GM19452 (cell line): Measurements from ENCODE around the gene PANK4.
"Not testable (repeated sequence)": the region's sequence is repeated elsewhere in the genome, so short reads cannot be mapped to it uniquely, and the experiment has no call there.

Experiments
- ATAC-seq: cut with Tn5 transposase; IDR thresholded peaks from one replicate; pipeline ENCODE4 v1.9.1; 2021; ENCODE audit not compliant: unreplicated experiment

PANK4 gene

GRCh38 chr1:2525920-2526823, at the start of gene PANK4:
TSS of gene PANK4 (minus strand) at chr1:2526596. CDS start at chr1:2526587, 9 bp downstream.
- peak; percentile 85 for ATAC-seq

GRCh38 chr1:2574350-2574749, 48.0 kb upstream of the PANK4 start:
- ATAC-seq = no peak

- ATAC-seq = no peak
Observed at GRCh38 chr1:2573250-2573920, 47.0 kb upstream of the PANK4 start.

GRCh38 chr1:2571348-2571747, 45.0 kb upstream of the PANK4 start:
- ATAC-seq = no peak

- no peak for ATAC-seq
Observed at GRCh38 chr1:2570332-2570731, 43.9 kb upstream of the PANK4 start.

- not testable (repeated sequence) for ATAC-seq
Observed at GRCh38 chr1:2569703-2570102, 43.3 kb upstream of the PANK4 start.

GRCh38 chr1:2569060-2569459, 42.7 kb upstream of the PANK4 start:
- no peak for ATAC-seq

GRCh38 chr1:2568187-2568816, 41.9 kb upstream of the PANK4 start:
- not testable (repeated sequence) for ATAC-seq

GRCh38 chr1:2567083-2567679, 40.8 kb upstream of the PANK4 start:
- ATAC-seq = no peak

GRCh38 chr1:2566101-2567045, 40.0 kb upstream of the PANK4 start:
- no peak for ATAC-seq

- ATAC-seq = no peak
Observed at GRCh38 chr1:2564815-2565374, 38.5 kb upstream of the PANK4 start.

- no peak for ATAC-seq
Observed at GRCh38 chr1:2564006-2564814, 37.8 kb upstream of the PANK4 start.

GRCh38 chr1:2563205-2563604, 36.8 kb upstream of the PANK4 start:
- no peak for ATAC-seq

GRCh38 chr1:2561898-2562895, 35.8 kb upstream of the PANK4 start:
- no peak for ATAC-seq

GRCh38 chr1:2561446-2561845, 35.0 kb upstream of the PANK4 start:
- no peak for ATAC-seq

- no peak for ATAC-seq
Observed at GRCh38 chr1:2560299-2561073, 34.1 kb upstream of the PANK4 start.
